NCI-H345 (cell line): Measurements from ENCODE around the gene WDR20.
"Not testable (repeated sequence)": the region's sequence is repeated elsewhere in the genome, so short reads cannot be mapped to it uniquely, and the experiment has no call there.

ENCODE experiments used
- DNase-seq: peaks from one replicate; lab custom pipeline; 2025; lab: John Stamatoyannopoulos, UW

The WDR20 gene

GRCh38 chr14:102139286-102140026, at the start of gene WDR20:
Gene WDR20, plus strand, starts transcription at chr14:102139897. Its CDS starts 27 bp downstream, at chr14:102139924.
- peak; percentile 99 for DNase-seq

- DNase-seq, result no peak
Measured at GRCh38 chr14:102090713-102091112, 49.0 kb upstream of the WDR20 start.

GRCh38 chr14:102092806-102093205, 46.9 kb upstream of the WDR20 start:
- no peak for DNase-seq

- no peak for DNase-seq
Measured at GRCh38 chr14:102094101-102094500, 45.6 kb upstream of the WDR20 start.

GRCh38 chr14:102095231-102095870, 44.3 kb upstream of the WDR20 start:
- no peak for DNase-seq

- DNase-seq, result no peak
Measured at GRCh38 chr14:102095871-102096568, 43.7 kb upstream of the WDR20 start.

- DNase-seq, result peak; percentile 57
Measured at GRCh38 chr14:102096569-102097188, 43.0 kb upstream of the WDR20 start.

GRCh38 chr14:102097441-102098135, 42.1 kb upstream of the WDR20 start:
- no peak for DNase-seq

GRCh38 chr14:102103062-102103695, 36.5 kb upstream of the WDR20 start:
- DNase-seq, result no peak

- DNase-seq, result no peak
Measured at GRCh38 chr14:102105369-102105768, 34.3 kb upstream of the WDR20 start.

- DNase-seq, result not testable (repeated sequence)
Measured at GRCh38 chr14:102109332-102109731, 30.4 kb upstream of the WDR20 start.

GRCh38 chr14:102111101-102111500, 28.6 kb upstream of the WDR20 start:
- no peak for DNase-seq

- no peak for DNase-seq
Measured at GRCh38 chr14:102116361-102117180, 23.1 kb upstream of the WDR20 start.

GRCh38 chr14:102117852-102118251, 21.8 kb upstream of the WDR20 start:
- no peak for DNase-seq

- DNase-seq, result no peak
Measured at GRCh38 chr14:102120888-102121287, 18.8 kb upstream of the WDR20 start.

GRCh38 chr14:102121567-102121966, 18.1 kb upstream of the WDR20 start:
- no peak for DNase-seq

GRCh38 chr14:102124419-102124818, 15.3 kb upstream of the WDR20 start:
- no peak for DNase-seq

- DNase-seq, result no peak
Measured at GRCh38 chr14:102125546-102125945, 14.2 kb upstream of the WDR20 start.

- no peak for DNase-seq
Measured at GRCh38 chr14:102126807-102127455, 12.8 kb upstream of the WDR20 start.

- DNase-seq, result no peak
Measured at GRCh38 chr14:102131741-102132140, 8.0 kb upstream of the WDR20 start.
